Measurements from ENCODE around the gene GRAMD4. TPM values are rescaled to one million over a fixed set of nuclear protein-coding genes. Genes with fewer than 3 reads are reported as not detected.

Gene GRAMD4
- total and polyA plus RNA-seq, 4 experiments from 2014 or later: 0.73 to 19.6 (median 11.6) TPM

- Histone ChIP-seq H3K27ac (ENCODE audit: low read depth, low read length) (no peak overlapping the region), H3K4me1 (ENCODE audit: insufficient read depth, low read length) (no peaks in the 10 kb centered on the region), H3K9me3 (ENCODE audit: control insufficient read depth in 1 of 2, low read length in 2 of 2) (no peaks in the 10 kb centered on the region), H3K27me3 (ENCODE audit: insufficient read depth, low read length) (no peaks in the 10 kb centered on the region), H3K36me3 (ENCODE audit: insufficient read depth, low read length) (peaks cover 70% of the 10 kb centered on the region), H3K4me3 (ENCODE audit: low read length in 2 of 2) (no peak overlapping the region)
- H3K27me3 Mint-ChIP-seq: no peaks in the 10 kb centered on the region
- H3K27ac Mint-ChIP-seq: peak overlapping the region in 3 of 7 donors; percentile 25 to 59 (median 48)
- intact Hi-C loops (cut with micrococcal nuclease): no loop called here
- H3K4me1 Mint-ChIP-seq: peaks cover 0 to 3% (median under 1%) of the 10 kb centered on the region in 4 donors
- H3K4me3 Mint-ChIP-seq: no peak overlapping the region
- H3K36me3 Mint-ChIP-seq: peaks cover 52 to 75% of the 10 kb centered on the region in 2 donors
- DNase-seq: no peak
- H3K9me3 Mint-ChIP-seq: no peaks in the 10 kb centered on the region
- CTCF ChIA-PET (ENCODE audit: partially characterized antibody): no interaction called here
- POLR2A ChIA-PET (ENCODE audit: partially characterized antibody): no interaction called here
These were observed 83.2 kb downstream of the GRAMD4 start for GRCh38 chr22:46703171-46703995.

GRCh38 chr22:46703996-46704370, 83.8 kb downstream of the GRAMD4 start:
- H3K4me1 Mint-ChIP-seq: peaks cover 0 to 4% (median under 1%) of the 10 kb centered on the region in 4 donors
- DNase-seq: no peak
- H3K9me3 Mint-ChIP-seq: no peaks in the 10 kb centered on the region
- Histone ChIP-seq H3K9me3 (ENCODE audit: control insufficient read depth in 1 of 2, low read length in 2 of 2) (no peaks in the 10 kb centered on the region), H3K36me3 (ENCODE audit: insufficient read depth, low read length) (peaks cover 71% of the 10 kb centered on the region), H3K27me3 (ENCODE audit: insufficient read depth, low read length) (no peaks in the 10 kb centered on the region), H3K27ac (ENCODE audit: low read depth, low read length) (no peak overlapping the region), H3K4me1 (ENCODE audit: insufficient read depth, low read length) (no peaks in the 10 kb centered on the region), H3K4me3 (ENCODE audit: low read length in 2 of 2) (no peak overlapping the region)
- no peaks in the 10 kb centered on the region for H3K27me3 Mint-ChIP-seq
- intact Hi-C loops (cut with micrococcal nuclease): no loop called here
- ChIA-PET CTCF (ENCODE audit: partially characterized antibody) (no interaction called here), POLR2A (ENCODE audit: partially characterized antibody) (no interaction called here)
- H3K36me3 Mint-ChIP-seq: peaks cover 53 to 77% of the 10 kb centered on the region in 2 donors
- H3K4me3 Mint-ChIP-seq: no peak overlapping the region
- peak overlapping the region in 1 of 7 donors; percentile 54 for H3K27ac Mint-ChIP-seq

GRCh38 chr22:46706060-46706459, 85.9 kb downstream of the GRAMD4 start:
- H3K27me3 Mint-ChIP-seq: no peaks in the 10 kb centered on the region
- H3K9me3 ChIP-seq (ENCODE audit: control insufficient read depth in 1 of 2, low read length in 2 of 2): no peaks in the 10 kb centered on the region
- H3K9me3 Mint-ChIP-seq: no peaks in the 10 kb centered on the region
- H3K4me1 ChIP-seq (ENCODE audit: insufficient read depth, low read length): no peaks in the 10 kb centered on the region
- H3K4me3 Mint-ChIP-seq: no peak overlapping the region
- H3K36me3 Mint-ChIP-seq: peaks cover 59 to 81% of the 10 kb centered on the region in 2 donors
- no peak overlapping the region for H3K27ac ChIP-seq (ENCODE audit: low read depth, low read length)
- ChIA-PET POLR2A (ENCODE audit: partially characterized antibody) (no interaction called here), CTCF (ENCODE audit: partially characterized antibody) (interaction anchor here (1.6 kb wide), 1 partner anchor 51 kb away, joined by 3 read pairs; no protein-coding TSS in a partner anchor)
- peaks cover 0 to 6% (median 3%) of the 10 kb centered on the region in 4 donors for H3K4me1 Mint-ChIP-seq
- no peaks in the 10 kb centered on the region for H3K27me3 ChIP-seq (ENCODE audit: insufficient read depth, low read length)
- intact Hi-C loops (cut with micrococcal nuclease): no loop called here
- no peak overlapping the region for H3K4me3 ChIP-seq (ENCODE audit: low read length in 2 of 2)
- H3K36me3 ChIP-seq (ENCODE audit: insufficient read depth, low read length): peaks cover 86% of the 10 kb centered on the region
- peak overlapping the region in 2 of 7 donors; percentile 42 to 55 for H3K27ac Mint-ChIP-seq
- DNase-seq: no peak

GRCh38 chr22:46707305-46707704, 87.1 kb downstream of the GRAMD4 start:
- intact Hi-C loops (cut with micrococcal nuclease): no loop called here
- Mint-ChIP-seq H3K4me1 (peaks cover 0 to 9% (median 4%) of the 10 kb centered on the region in 4 donors), H3K4me3 (no peak overlapping the region), H3K27ac (no peak overlapping the region), H3K9me3 (no peaks in the 10 kb centered on the region), H3K27me3 (no peaks in the 10 kb centered on the region), H3K36me3 (peaks cover 68 to 88% of the 10 kb centered on the region in 2 donors)
- no peak overlapping the region for H3K4me3 ChIP-seq (ENCODE audit: low read length in 2 of 2)
- POLR2A ChIA-PET (ENCODE audit: partially characterized antibody): no interaction called here
- H3K27ac ChIP-seq (ENCODE audit: low read depth, low read length): no peak overlapping the region
- no peaks in the 10 kb centered on the region for H3K4me1 ChIP-seq (ENCODE audit: insufficient read depth, low read length)
- H3K36me3 ChIP-seq (ENCODE audit: insufficient read depth, low read length): peaks cover 90% of the 10 kb centered on the region
- H3K9me3 ChIP-seq (ENCODE audit: control insufficient read depth in 1 of 2, low read length in 2 of 2): no peaks in the 10 kb centered on the region
- CTCF ChIA-PET (ENCODE audit: partially characterized antibody): interaction anchor here (1.6 kb wide), 1 partner anchor 49 kb away, joined by 3 read pairs; no protein-coding TSS in a partner anchor
- no peak for DNase-seq
- H3K27me3 ChIP-seq (ENCODE audit: insufficient read depth, low read length): no peaks in the 10 kb centered on the region

GRCh38 chr22:46707827-46708570, 87.8 kb downstream of the GRAMD4 start:
- H3K27ac ChIP-seq (ENCODE audit: low read depth, low read length): no peak overlapping the region
- Mint-ChIP-seq H3K27ac (peak overlapping the region in 3 of 7 donors; percentile 12 to 70 (median 43)), H3K9me3 (no peaks in the 10 kb centered on the region), H3K27me3 (no peaks in the 10 kb centered on the region), H3K4me3 (peak overlapping the region in 1 of 8 donors; percentile 59), H3K4me1 (peaks cover 0 to 9% (median 4%) of the 10 kb centered on the region in 4 donors), H3K36me3 (peaks cover 67 to 86% of the 10 kb centered on the region in 2 donors)
- no peaks in the 10 kb centered on the region for H3K4me1 ChIP-seq (ENCODE audit: insufficient read depth, low read length)
- no peaks in the 10 kb centered on the region for H3K27me3 ChIP-seq (ENCODE audit: insufficient read depth, low read length)
- ChIA-PET CTCF (ENCODE audit: partially characterized antibody) (no interaction called here), POLR2A (ENCODE audit: partially characterized antibody) (no interaction called here)
- no peak for DNase-seq
- no peak overlapping the region for H3K4me3 ChIP-seq (ENCODE audit: low read length in 2 of 2)
- H3K36me3 ChIP-seq (ENCODE audit: insufficient read depth, low read length): peaks cover 87% of the 10 kb centered on the region
- intact Hi-C loops (cut with micrococcal nuclease): no loop called here
- no peaks in the 10 kb centered on the region for H3K9me3 ChIP-seq (ENCODE audit: control insufficient read depth in 1 of 2, low read length in 2 of 2)

- Mint-ChIP-seq H3K9me3 (no peaks in the 10 kb centered on the region), H3K4me1 (peaks cover 0 to 13% (median 8%) of the 10 kb centered on the region in 4 donors), H3K27ac (peak overlapping the region in 3 of 7 donors; percentile 7 to 15 (median 12)), H3K36me3 (peaks cover 69 to 83% of the 10 kb centered on the region in 2 donors), H3K27me3 (no peaks in the 10 kb centered on the region), H3K4me3 (no peak overlapping the region)
- no peaks in the 10 kb centered on the region for H3K4me1 ChIP-seq (ENCODE audit: insufficient read depth, low read length)
- no peak overlapping the region for H3K27ac ChIP-seq (ENCODE audit: low read depth, low read length)
- no peaks in the 10 kb centered on the region for H3K27me3 ChIP-seq (ENCODE audit: insufficient read depth, low read length)
- intact Hi-C loops (cut with micrococcal nuclease): no loop called here
- no peaks in the 10 kb centered on the region for H3K9me3 ChIP-seq (ENCODE audit: control insufficient read depth in 1 of 2, low read length in 2 of 2)
- H3K36me3 ChIP-seq (ENCODE audit: insufficient read depth, low read length): peaks cover 82% of the 10 kb centered on the region
- CTCF ChIA-PET (ENCODE audit: partially characterized antibody): no interaction called here
- no peak for DNase-seq
- no peak overlapping the region for H3K4me3 ChIP-seq (ENCODE audit: low read length in 2 of 2)
- POLR2A ChIA-PET (ENCODE audit: partially characterized antibody): no interaction called here
These were observed 88.7 kb downstream of the GRAMD4 start for GRCh38 chr22:46708766-46709330.

GRCh38 chr22:46710806-46711205, 90.6 kb downstream of the GRAMD4 start:
- H3K36me3 Mint-ChIP-seq: peaks cover 71 to 83% of the 10 kb centered on the region in 2 donors
- peaks cover 13 to 24% (median 18%) of the 10 kb centered on the region in 4 donors for H3K4me1 Mint-ChIP-seq
- H3K4me1 ChIP-seq (ENCODE audit: insufficient read depth, low read length): peaks cover 4% of the 10 kb centered on the region
- H3K27ac ChIP-seq (ENCODE audit: low read depth, low read length): no peak overlapping the region
- intact Hi-C loops (cut with micrococcal nuclease): no loop called here
- ChIA-PET POLR2A (ENCODE audit: partially characterized antibody) (interaction anchor here (1.7 kb wide), 1 partner anchor 10 kb away, joined by 6 read pairs; no protein-coding TSS in a partner anchor), CTCF (ENCODE audit: partially characterized antibody) (no interaction called here)
- H3K27ac Mint-ChIP-seq: peak overlapping the region in 4 of 7 donors; percentile 19 to 71 (median 48)
- H3K9me3 ChIP-seq (ENCODE audit: control insufficient read depth in 1 of 2, low read length in 2 of 2): no peaks in the 10 kb centered on the region
- no peak overlapping the region for H3K4me3 ChIP-seq (ENCODE audit: low read length in 2 of 2)
- H3K9me3 Mint-ChIP-seq: no peaks in the 10 kb centered on the region
- H3K4me3 Mint-ChIP-seq: no peak overlapping the region
- peaks cover 74% of the 10 kb centered on the region for H3K36me3 ChIP-seq (ENCODE audit: insufficient read depth, low read length)
- H3K27me3 ChIP-seq (ENCODE audit: insufficient read depth, low read length): no peaks in the 10 kb centered on the region
- H3K27me3 Mint-ChIP-seq: no peaks in the 10 kb centered on the region
- DNase-seq: no peak

Measured in CD4-positive, alpha-beta memory T cell (primary cell).